Measurements from ENCODE around the gene SLC17A9. TPM values are rescaled to one million over a fixed set of nuclear protein-coding genes. Genes with fewer than 3 reads are reported as not detected.

The SLC17A9 gene
- total RNA-seq, 1 donor from 2014 or later, result 12.4 TPM

DNA sequence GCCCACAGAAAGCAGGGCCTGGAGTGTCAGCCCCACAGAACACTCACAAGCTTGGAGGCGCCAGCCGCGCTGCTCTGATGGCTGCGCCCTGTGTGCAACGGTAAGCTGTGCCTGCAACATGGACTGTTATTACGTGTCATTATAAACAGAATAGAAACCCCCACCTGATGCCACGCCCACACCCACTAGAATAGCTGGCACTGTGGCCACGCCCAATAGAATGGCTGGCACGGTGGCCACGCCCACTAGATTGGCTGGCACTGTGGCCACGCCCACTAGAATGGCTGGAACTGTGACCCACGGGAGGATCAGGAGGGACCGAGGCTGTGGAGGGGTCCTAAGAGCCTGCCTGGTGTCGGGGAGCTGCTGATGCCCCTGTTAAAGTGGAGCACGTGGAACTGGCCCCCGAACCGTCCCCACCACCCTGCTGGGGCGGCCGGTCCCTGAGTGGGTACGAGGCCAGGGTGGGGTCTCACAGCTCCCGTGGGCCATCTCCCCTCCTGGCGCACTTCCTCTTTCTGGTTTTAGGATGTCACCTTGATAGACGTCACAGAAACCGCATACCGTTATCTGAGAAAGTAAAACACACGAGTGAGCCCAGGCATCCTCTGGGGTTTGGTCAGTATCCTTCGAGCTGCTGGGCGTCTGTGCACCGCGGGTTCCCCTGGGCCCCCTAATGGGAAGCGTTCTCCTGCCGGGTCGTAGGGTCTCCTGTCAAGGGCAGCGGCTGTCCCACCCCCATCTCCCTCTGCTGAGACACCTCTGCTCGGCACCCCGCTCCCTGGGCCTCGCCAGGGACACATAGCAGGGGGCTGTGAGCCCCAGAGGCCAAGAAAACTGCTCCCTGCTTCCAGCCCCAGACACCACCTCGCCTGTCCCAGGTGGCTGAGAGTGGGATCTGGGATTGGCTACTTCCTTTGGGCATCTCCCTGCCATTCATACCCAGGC is 25.4 kb downstream of the SLC17A9 start:
- Histone ChIP-seq H3K9me3 (ENCODE audit: insufficient read depth, low read depth, low read length) (no peaks in the 10 kb centered on the region), H3K27ac (ENCODE audit: low read depth, low read length) (no peak overlapping the region), H3K79me2 (ENCODE audit: insufficient read depth, low read length) (no peaks in the 10 kb centered on the region), H3K27me3 (ENCODE audit: insufficient read depth, low read length) (peaks cover 47% of the 10 kb centered on the region), H4K20me1 (ENCODE audit: insufficient read depth, low read length) (no peaks in the 10 kb centered on the region), H3K9ac (ENCODE audit: low read length) (no peak overlapping the region), H3K4me3 (ENCODE audit: insufficient read depth, low read depth, low read length) (no peak overlapping the region), H3K36me3 (ENCODE audit: insufficient read depth, low read length) (no peaks in the 10 kb centered on the region), H3K4me2 (ENCODE audit: low read length) (no peak overlapping the region), H3K4me1 (ENCODE audit: insufficient read depth, low read length) (no peaks in the 10 kb centered on the region), H2AFZ (ENCODE audit: low read depth, low read length) (no peak overlapping the region)
- DNase-seq (ENCODE audit: low read depth) (no peak), FAIRE-seq (no peak)
- TF ChIP-seq, protein P1, sequence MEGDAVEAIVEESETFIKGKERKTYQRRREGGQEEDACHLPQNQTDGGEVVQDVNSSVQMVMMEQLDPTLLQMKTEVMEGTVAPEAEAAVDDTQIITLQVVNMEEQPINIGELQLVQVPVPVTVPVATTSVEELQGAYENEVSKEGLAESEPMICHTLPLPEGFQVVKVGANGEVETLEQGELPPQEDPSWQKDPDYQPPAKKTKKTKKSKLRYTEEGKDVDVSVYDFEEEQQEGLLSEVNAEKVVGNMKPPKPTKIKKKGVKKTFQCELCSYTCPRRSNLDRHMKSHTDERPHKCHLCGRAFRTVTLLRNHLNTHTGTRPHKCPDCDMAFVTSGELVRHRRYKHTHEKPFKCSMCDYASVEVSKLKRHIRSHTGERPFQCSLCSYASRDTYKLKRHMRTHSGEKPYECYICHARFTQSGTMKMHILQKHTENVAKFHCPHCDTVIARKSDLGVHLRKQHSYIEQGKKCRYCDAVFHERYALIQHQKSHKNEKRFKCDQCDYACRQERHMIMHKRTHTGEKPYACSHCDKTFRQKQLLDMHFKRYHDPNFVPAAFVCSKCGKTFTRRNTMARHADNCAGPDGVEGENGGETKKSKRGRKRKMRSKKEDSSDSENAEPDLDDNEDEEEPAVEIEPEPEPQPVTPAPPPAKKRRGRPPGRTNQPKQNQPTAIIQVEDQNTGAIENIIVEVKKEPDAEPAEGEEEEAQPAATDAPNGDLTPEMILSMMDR (IDR thresholded peaks at IDR 0.05; ENCODE audit: insufficient read depth, low read depth, low read length), result no peak
- no peak for TF ChIP-seq EZH2 (IDR thresholded peaks at IDR 0.05; ENCODE audit: insufficient read depth, low read length)
- Mint-ChIP-seq H3K27me3 (ENCODE audit: low read depth, unreplicated experiment) (peaks cover 57% of the 10 kb centered on the region), H3K9me3 (ENCODE audit: unreplicated experiment) (no peaks in the 10 kb centered on the region), H3K36me3 (ENCODE audit: low read depth, unreplicated experiment) (no peaks in the 10 kb centered on the region), H3K4me1 (ENCODE audit: low read depth, unreplicated experiment) (no peaks in the 10 kb centered on the region), H3K27ac (ENCODE audit: unreplicated experiment) (no peak overlapping the region), H3K4me3 (ENCODE audit: unreplicated experiment) (no peak overlapping the region)

DNA sequence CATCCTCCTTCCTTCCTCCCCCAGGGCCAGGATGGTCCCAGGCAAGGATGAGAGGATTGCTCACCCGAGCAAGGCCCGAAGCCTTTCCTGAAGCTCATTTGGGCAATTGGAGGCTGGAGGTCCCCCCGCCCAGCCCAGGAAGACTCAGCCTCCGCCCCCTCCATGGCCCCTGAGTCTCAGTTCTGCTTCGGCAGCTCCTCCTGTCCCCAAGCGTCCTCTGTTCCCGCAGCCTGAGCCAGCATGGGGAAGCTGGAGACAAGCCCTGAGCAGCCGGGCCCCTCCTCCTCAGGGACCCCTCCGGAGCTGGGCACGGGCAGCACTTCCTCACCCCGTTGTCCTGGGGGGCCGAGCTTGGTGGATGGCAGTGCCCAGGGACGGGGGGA is 26.0 kb downstream of the SLC17A9 start:
- no peak overlapping the region for H3K4me3 Mint-ChIP-seq (ENCODE audit: unreplicated experiment)
- no peak for DNase-seq (ENCODE audit: low read depth)
- Histone ChIP-seq H3K9ac (ENCODE audit: low read length) (no peak overlapping the region), H3K27me3 (ENCODE audit: insufficient read depth, low read length) (peaks cover 40% of the 10 kb centered on the region), H3K79me2 (ENCODE audit: insufficient read depth, low read length) (no peaks in the 10 kb centered on the region), H3K4me1 (ENCODE audit: insufficient read depth, low read length) (no peaks in the 10 kb centered on the region), H3K4me3 (ENCODE audit: insufficient read depth, low read depth, low read length) (no peak overlapping the region), H2AFZ (ENCODE audit: low read depth, low read length) (no peak overlapping the region), H3K27ac (ENCODE audit: low read depth, low read length) (no peak overlapping the region), H3K36me3 (ENCODE audit: insufficient read depth, low read length) (no peaks in the 10 kb centered on the region), H3K4me2 (ENCODE audit: low read length) (no peak overlapping the region), H4K20me1 (ENCODE audit: insufficient read depth, low read length) (no peaks in the 10 kb centered on the region), H3K9me3 (ENCODE audit: insufficient read depth, low read depth, low read length) (no peaks in the 10 kb centered on the region)
- FAIRE-seq, result no peak
- H3K27ac Mint-ChIP-seq (ENCODE audit: unreplicated experiment), result no peak overlapping the region
- H3K4me1 Mint-ChIP-seq (ENCODE audit: low read depth, unreplicated experiment), result no peaks in the 10 kb centered on the region
- no peaks in the 10 kb centered on the region for H3K36me3 Mint-ChIP-seq (ENCODE audit: low read depth, unreplicated experiment)
- H3K27me3 Mint-ChIP-seq (ENCODE audit: low read depth, unreplicated experiment), result peaks cover 56% of the 10 kb centered on the region
- TF ChIP-seq, protein P1 (IDR thresholded peaks at IDR 0.05; ENCODE audit: insufficient read depth, low read depth, low read length), result no peak
- no peak for TF ChIP-seq EZH2 (IDR thresholded peaks at IDR 0.05; ENCODE audit: insufficient read depth, low read length)
- H3K9me3 Mint-ChIP-seq (ENCODE audit: unreplicated experiment), result no peaks in the 10 kb centered on the region

DNA sequence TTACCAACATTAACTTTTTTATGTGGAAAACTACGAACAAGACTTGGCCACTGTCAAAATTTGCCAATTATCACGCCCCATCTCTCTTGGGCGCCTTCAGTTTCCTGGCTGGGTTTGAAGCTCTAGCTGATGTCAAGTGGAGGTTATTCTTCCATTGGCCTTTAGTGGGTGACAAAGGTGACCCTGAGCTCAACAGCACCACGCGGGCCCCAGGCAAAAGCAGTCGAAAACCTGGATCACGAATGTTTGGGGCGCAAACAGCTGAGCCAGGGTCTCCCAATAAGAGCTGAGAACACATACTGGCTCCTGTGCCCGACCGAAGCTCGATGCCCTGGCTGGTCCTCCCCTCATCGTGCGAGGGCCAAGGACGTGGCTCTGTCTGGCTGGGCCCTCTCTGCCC is 26.8 kb downstream of the SLC17A9 start:
- Histone ChIP-seq H3K4me2 (ENCODE audit: low read length) (no peak overlapping the region), H2AFZ (ENCODE audit: low read depth, low read length) (no peak overlapping the region), H3K9me3 (ENCODE audit: insufficient read depth, low read depth, low read length) (no peaks in the 10 kb centered on the region), H3K79me2 (ENCODE audit: insufficient read depth, low read length) (no peaks in the 10 kb centered on the region), H4K20me1 (ENCODE audit: insufficient read depth, low read length) (no peaks in the 10 kb centered on the region), H3K9ac (ENCODE audit: low read length) (no peak overlapping the region), H3K27ac (ENCODE audit: low read depth, low read length) (no peak overlapping the region), H3K36me3 (ENCODE audit: insufficient read depth, low read length) (no peaks in the 10 kb centered on the region), H3K27me3 (ENCODE audit: insufficient read depth, low read length) (peaks cover 36% of the 10 kb centered on the region), H3K4me1 (ENCODE audit: insufficient read depth, low read length) (no peaks in the 10 kb centered on the region), H3K4me3 (ENCODE audit: insufficient read depth, low read depth, low read length) (no peak overlapping the region)
- Mint-ChIP-seq H3K36me3 (ENCODE audit: low read depth, unreplicated experiment) (no peaks in the 10 kb centered on the region), H3K27ac (ENCODE audit: unreplicated experiment) (no peak overlapping the region), H3K27me3 (ENCODE audit: low read depth, unreplicated experiment) (peaks cover 55% of the 10 kb centered on the region), H3K4me1 (ENCODE audit: low read depth, unreplicated experiment) (no peaks in the 10 kb centered on the region), H3K9me3 (ENCODE audit: unreplicated experiment) (no peaks in the 10 kb centered on the region), H3K4me3 (ENCODE audit: unreplicated experiment) (no peak overlapping the region)
- TF ChIP-seq EZH2 (IDR thresholded peaks at IDR 0.05; ENCODE audit: insufficient read depth, low read length), result no peak
- TF ChIP-seq, protein P1 (IDR thresholded peaks at IDR 0.05; ENCODE audit: insufficient read depth, low read depth, low read length), result no peak
- DNase-seq (ENCODE audit: low read depth) (no peak), FAIRE-seq (no peak)
